Right kidney (tissue), 1 donor: ENCODE measurements around the gene STK16.
A peak's percentile ranks its signal among the peaks of the same experiment; 100 is the strongest.

ENCODE experiments used
- DNase-seq: peaks from one replicate; pipeline ENCODE4 v3.0.0-alpha.2; 2016

The STK16 gene

GRCh38 chr2:219213026-219213415 lies 32.3 kb upstream of the STK16 start:
- no peak for DNase-seq

GRCh38 chr2:219213486-219214071 lies 31.7 kb upstream of the STK16 start:
- DNase-seq: no peak

GRCh38 chr2:219214141-219214540 lies 31.1 kb upstream of the STK16 start:
- no peak for DNase-seq

GRCh38 chr2:219214786-219215185 lies 30.5 kb upstream of the STK16 start:
- DNase-seq: no peak

GRCh38 chr2:219215871-219216534 lies 29.3 kb upstream of the STK16 start:
- DNase-seq: peak; percentile 13

GRCh38 chr2:219216535-219216915 lies 28.8 kb upstream of the STK16 start:
- DNase-seq: no peak

- peak; percentile 86 for DNase-seq
Observed at GRCh38 chr2:219218217-219218731, 27.0 kb upstream of the STK16 start.

GRCh38 chr2:219218732-219219701 lies 26.3 kb upstream of the STK16 start, which contains the start of gene ABCB6:
TSS of gene ABCB6 (minus strand) at chr2:219218958. CDS start at chr2:219218673, 285 bp downstream.
- peak; percentile 97 for DNase-seq

GRCh38 chr2:219219784-219220532 lies 25.3 kb upstream of the STK16 start:
- no peak for DNase-seq

GRCh38 chr2:219220652-219221402 lies 24.5 kb upstream of the STK16 start:
- DNase-seq: no peak

- no peak for DNase-seq
Observed at GRCh38 chr2:219221957-219222518, 23.2 kb upstream of the STK16 start.

- DNase-seq: no peak
Observed at GRCh38 chr2:219223831-219224610, 21.3 kb upstream of the STK16 start.

- no peak for DNase-seq
Observed at GRCh38 chr2:219225350-219225749, 19.9 kb upstream of the STK16 start.

GRCh38 chr2:219228041-219228910 lies 17.0 kb upstream of the STK16 start:
- DNase-seq: no peak

GRCh38 chr2:219228911-219229304 lies 16.4 kb upstream of the STK16 start:
- DNase-seq: no peak

- peak; percentile 99 for DNase-seq
Observed at GRCh38 chr2:219229305-219230058, 15.8 kb upstream of the STK16 start, which contains the start of the genes ANKZF1 and ATG9A. TSS of gene ANKZF1 (plus strand) at chr2:219229806. CDS start at chr2:219230258, 452 bp downstream. TSS of gene ATG9A (minus strand) at chr2:219229636. CDS start at chr2:219228024, 1,612 bp downstream.

GRCh38 chr2:219230059-219230540 lies 15.2 kb upstream of the STK16 start:
- DNase-seq: peak; percentile 79

- DNase-seq: no peak
Observed at GRCh38 chr2:219234331-219234730, 10.9 kb upstream of the STK16 start.
